ENCODE results near the gene ZNF599. TPM values are rescaled to one million over a fixed set of nuclear protein-coding genes. Genes with fewer than 3 reads are reported as not detected.
"Not testable (repeated sequence)": the region's sequence is repeated elsewhere in the genome, so short reads cannot be mapped to it uniquely, and the experiment has no call there.

Gene ZNF599
- 1 to 10 TPM; 4.1 to 4.9 TPM for total RNA-seq

DNA sequence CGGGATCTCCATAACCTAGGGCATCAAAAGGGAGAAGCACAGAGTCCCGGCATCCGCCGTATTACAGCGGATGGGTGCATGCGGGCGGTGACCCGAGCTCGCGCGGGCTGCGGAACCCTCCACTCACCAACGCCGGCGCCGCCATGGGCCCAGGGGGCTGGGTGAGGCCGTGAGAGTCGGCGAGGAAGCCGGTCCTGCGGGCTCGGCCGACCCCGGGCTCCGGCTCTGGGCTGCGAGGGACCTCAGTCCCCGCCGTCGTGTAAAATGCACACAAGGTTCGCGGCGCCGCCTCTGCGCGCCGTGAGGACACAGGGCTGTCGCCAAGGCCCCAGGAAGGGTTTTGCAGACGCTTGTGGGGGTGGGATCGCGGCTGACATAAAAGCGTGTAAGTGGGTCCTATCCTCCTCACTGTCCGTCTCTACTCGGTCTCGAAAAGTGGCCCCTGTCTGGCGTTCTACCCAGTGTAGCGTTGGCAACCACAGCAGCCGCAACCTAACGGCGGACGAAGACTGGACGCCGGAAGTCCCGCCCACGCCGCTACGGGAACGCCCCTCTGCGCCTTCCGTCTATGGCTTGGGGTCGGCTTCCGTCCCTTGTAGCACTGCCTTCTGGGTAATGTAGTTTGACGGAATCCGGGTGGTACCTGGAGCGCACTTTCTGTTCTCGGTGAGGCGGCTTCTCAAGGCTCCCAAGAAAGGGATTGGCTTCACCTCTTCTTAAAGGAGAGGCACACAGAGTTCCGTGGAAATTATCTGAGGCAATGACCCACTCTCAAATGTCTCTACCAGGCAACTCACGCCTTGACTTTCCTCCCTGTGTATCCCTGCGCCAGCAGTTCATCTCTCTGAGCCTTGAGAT, at the start of gene ZNF599:
Gene ZNF599, minus strand, starts transcription at position 519 of the 858 bp plus-strand sequence. Its CDS starts 374 bp downstream, at position 145.
- peaks cover 28% of the 10 kb centered on the region for H3K36me3 Mint-ChIP-seq (ENCODE audit: low read depth)
- no peaks in the 10 kb centered on the region for H3K27me3 Mint-ChIP-seq
- peaks cover 16% of the 10 kb centered on the region for H3K4me1 Mint-ChIP-seq
- peak within 1 kb of the TSS; percentile 75 for H3K27ac Mint-ChIP-seq
- POLR2A ChIA-PET, result interaction anchor here (0.8 kb wide), 1 partner anchor 40 kb away, joined by 3 read pairs; no protein-coding TSS in a partner anchor
- H3K4me3 Mint-ChIP-seq, result peak within 1 kb of the TSS; percentile 86
- peaks cover 27% of the 10 kb centered on the region for H3K9me3 Mint-ChIP-seq
- peak; percentile 91 for DNase-seq
- CTCF ChIA-PET, result no interaction called here

DNA sequence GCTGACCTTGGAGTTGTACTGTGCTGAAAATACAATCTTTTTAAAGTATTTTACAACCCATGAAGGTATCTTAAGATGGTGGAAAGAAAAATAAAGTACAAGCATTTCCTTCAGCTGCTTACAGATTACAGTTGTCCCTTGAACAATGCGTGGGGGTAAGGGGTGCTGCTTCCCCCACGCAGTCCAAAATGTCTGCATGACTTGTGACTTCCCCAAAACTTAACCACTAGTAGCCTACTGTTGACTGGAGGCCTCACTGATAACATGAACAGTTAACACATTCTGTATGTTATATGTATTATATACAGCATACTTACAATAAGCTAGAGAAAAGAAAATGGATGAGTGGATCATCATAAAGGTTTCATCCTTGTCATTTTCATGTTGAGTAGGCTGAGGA, 45.3 kb upstream of the ZNF599 start:
- Mint-ChIP-seq H3K27ac (no peak overlapping the region), H3K27me3 (no peaks in the 10 kb centered on the region), H3K4me3 (no peak overlapping the region), H3K4me1 (no peaks in the 10 kb centered on the region), H3K9me3 (peaks cover 3% of the 10 kb centered on the region), H3K36me3 (ENCODE audit: low read depth) (no peaks in the 10 kb centered on the region)
- ChIA-PET POLR2A (no interaction called here), CTCF (no interaction called here)
- DNase-seq, result no peak

DNA sequence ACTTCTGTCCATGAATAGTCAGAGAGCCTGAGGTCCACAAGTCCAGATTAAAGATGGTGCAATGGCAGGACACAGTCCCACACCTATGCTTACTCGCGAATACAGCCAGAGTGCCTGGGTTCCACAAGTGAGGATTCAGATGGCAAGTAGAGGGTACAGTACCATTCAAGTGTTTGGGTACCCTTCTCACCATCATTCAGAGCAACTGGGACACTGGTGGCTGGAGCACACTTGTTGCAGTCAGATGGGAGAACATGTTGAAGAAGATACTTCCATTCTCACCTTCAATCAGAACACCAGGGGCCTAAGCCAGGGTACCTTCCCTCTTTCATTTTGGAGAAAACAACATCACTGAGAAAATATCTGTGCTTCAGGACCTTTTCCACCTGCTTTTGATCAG, 43.7 kb upstream of the ZNF599 start:
- Mint-ChIP-seq H3K27ac (no peak overlapping the region), H3K4me1 (no peaks in the 10 kb centered on the region), H3K27me3 (no peaks in the 10 kb centered on the region), H3K36me3 (ENCODE audit: low read depth) (no peaks in the 10 kb centered on the region), H3K9me3 (peaks cover 4% of the 10 kb centered on the region), H3K4me3 (no peak overlapping the region)
- DNase-seq, result no peak
- POLR2A ChIA-PET, result no interaction called here
- CTCF ChIA-PET, result no interaction called here

DNA sequence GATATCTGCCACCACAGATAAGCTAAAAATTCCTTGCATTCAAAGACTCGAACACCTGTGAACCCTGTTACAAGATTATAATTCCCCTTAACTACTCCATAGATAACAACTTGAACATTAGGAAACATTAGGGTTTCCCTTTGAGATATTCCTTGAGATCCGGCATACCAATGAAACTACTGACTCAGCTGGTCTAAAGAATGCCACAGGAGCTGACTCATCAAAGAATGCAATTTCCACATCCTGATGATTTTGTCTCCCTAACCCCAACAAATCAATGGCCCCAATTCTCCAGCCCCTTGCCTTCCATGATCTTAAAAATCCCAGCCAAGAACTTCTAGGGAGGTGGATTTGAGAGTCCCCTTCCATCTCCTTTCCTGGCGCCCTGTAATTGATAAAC, 35.6 kb upstream of the ZNF599 start:
- Mint-ChIP-seq H3K9me3 (peaks cover 27% of the 10 kb centered on the region), H3K27me3 (no peaks in the 10 kb centered on the region), H3K4me1 (no peaks in the 10 kb centered on the region), H3K27ac (no peak overlapping the region), H3K36me3 (ENCODE audit: low read depth) (no peaks in the 10 kb centered on the region), H3K4me3 (no peak overlapping the region)
- CTCF ChIA-PET, result no interaction called here
- no peak for DNase-seq
- POLR2A ChIA-PET, result no interaction called here

DNA sequence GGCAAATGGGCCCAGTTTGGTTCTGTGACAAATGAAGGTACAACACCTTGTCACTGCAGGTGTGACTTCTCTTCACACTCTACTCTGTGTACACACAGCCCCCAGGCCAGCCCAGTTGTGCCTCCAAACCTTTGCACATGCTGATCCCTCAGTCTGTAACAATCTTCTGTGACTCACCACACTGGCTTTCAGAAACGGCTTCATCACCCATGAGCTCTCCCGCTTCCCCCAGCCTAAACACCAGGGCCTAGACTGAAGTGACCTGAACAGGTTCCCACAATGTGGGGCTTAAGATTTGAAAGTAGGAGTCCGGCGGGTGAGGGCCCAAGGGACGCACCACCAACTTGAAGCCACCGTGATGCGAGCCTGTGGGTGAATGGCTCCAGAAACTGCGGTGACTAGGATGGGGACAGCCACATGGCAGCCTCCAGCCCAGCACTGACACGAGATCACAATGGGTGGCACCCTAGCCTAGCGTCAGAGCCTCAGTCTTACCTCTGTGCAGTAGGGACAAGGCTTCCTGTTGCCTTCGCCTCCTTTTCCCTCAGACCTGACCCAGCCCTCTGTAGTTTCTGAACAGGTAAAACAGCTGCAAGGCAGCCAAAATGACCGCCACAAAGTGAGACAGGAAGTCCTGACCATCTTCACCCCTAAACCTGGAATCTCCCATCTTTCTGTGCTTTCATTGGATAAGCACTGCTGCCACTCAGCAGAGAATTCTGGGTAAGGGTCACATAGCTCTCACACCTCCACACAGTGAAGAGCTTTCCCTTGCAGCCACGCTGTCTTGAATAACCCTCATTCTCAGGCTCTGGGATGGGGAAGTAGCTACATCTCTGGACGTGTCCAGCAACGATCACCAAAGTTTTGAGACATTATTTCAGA, 34.2 kb upstream of the ZNF599 start:
- Mint-ChIP-seq H3K36me3 (ENCODE audit: low read depth) (no peaks in the 10 kb centered on the region), H3K4me3 (no peak overlapping the region), H3K4me1 (no peaks in the 10 kb centered on the region), H3K27me3 (no peaks in the 10 kb centered on the region), H3K27ac (no peak overlapping the region), H3K9me3 (peaks cover 29% of the 10 kb centered on the region)
- no peak for DNase-seq
- CTCF ChIA-PET, result no interaction called here
- POLR2A ChIA-PET, result interaction anchor here (0.8 kb wide), 1 partner anchor 153 kb away, joined by 3 read pairs; no protein-coding TSS in a partner anchor

DNA sequence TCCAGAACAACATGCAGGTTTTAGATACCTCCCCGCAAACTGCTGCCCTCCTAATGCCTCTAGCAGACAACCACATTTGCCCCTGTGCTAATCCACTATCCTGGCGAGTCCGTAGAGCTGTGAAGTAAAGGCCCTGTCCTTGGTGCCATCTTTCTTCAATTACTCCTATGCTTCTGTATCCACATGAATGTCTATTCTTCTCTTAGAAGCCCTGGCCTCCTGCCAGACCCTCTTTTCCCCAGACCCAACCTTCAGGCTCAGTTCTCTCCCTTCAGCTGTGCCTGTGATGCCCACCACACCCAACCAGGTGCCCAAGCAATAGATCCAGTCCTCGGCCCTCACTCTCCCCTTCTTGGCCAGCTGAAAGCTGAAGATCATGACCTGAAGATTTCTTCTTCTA, 31.1 kb upstream of the ZNF599 start:
- Mint-ChIP-seq H3K4me3 (no peak overlapping the region), H3K27me3 (no peaks in the 10 kb centered on the region), H3K4me1 (no peaks in the 10 kb centered on the region), H3K9me3 (peaks cover 30% of the 10 kb centered on the region), H3K27ac (no peak overlapping the region), H3K36me3 (ENCODE audit: low read depth) (no peaks in the 10 kb centered on the region)
- ChIA-PET POLR2A (no interaction called here), CTCF (no interaction called here)
- no peak for DNase-seq

DNA sequence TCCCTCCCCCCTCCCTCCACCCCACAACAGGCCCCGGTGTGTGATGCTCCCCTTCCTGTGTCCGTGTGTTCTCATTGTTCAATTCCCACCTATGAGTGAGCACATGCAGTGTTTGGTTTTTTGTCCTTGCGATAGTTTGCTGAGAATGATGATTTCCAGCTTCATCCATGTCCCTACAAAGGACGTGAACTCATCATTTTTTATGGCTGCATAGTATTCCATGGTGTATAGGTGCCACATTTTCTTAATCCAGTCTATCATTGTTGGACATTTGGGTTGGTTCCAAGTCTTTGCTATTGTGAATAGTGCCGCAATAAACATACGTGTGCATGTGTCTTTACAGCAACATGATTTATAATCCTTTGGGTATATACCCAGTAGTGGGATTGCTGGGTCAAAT, 23.9 kb upstream of the ZNF599 start:
- H3K4me1 Mint-ChIP-seq; POLR2A ChIA-PET; H3K36me3 Mint-ChIP-seq (ENCODE audit: low read depth); DNase-seq; H3K27ac Mint-ChIP-seq; H3K27me3 Mint-ChIP-seq; CTCF ChIA-PET; H3K4me3 Mint-ChIP-seq: not testable (repeated sequence)
- H3K9me3 Mint-ChIP-seq, result peaks cover 23% of the 10 kb centered on the region

DNA sequence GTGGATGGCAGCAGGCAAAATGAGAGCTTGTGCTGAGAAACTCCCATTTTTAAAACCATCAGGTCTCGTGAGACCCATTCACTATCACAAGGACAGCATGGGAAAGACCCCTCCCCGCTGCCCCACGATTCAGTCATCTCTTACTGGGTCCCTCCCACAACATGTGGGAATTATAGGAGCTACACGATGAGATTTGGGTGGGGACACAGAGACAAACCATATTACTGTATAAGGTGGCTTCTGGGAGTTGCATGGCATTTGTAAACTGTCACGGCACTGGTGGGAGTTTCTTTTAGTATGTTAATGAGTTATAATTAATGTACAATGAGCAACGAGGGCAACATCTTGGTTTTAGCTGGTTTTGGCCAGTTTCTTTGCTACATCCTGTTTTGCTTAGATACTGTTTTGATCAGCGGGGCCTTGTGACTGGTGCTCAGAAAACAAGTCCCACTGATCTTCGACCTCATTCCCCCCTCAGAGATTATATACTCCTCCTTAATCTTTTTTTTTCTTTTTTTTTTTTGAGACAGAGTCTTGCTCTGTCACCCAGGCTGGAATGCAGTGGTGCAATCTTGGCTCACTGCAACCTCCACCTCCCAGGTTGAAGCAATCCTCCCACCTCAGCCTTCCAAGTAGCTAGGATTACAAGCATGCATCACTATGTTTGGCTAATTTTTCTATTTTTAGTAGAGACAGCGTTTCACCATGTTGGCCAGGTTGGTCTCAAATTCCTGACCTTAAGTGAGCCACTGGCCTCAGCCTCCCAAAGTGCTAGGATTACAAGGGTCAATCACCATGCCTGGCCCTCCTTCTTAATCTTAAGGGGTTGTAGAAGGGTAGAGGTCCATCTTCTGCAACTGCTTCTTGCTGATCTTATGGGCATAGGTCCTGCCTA, 21.3 kb upstream of the ZNF599 start:
- Mint-ChIP-seq H3K4me3 (no peak overlapping the region), H3K27ac (no peak overlapping the region), H3K9me3 (peaks cover 17% of the 10 kb centered on the region), H3K27me3 (no peaks in the 10 kb centered on the region), H3K4me1 (no peaks in the 10 kb centered on the region), H3K36me3 (ENCODE audit: low read depth) (no peaks in the 10 kb centered on the region)
- ChIA-PET CTCF (no interaction called here), POLR2A (no interaction called here)
- DNase-seq, result no peak

DNA sequence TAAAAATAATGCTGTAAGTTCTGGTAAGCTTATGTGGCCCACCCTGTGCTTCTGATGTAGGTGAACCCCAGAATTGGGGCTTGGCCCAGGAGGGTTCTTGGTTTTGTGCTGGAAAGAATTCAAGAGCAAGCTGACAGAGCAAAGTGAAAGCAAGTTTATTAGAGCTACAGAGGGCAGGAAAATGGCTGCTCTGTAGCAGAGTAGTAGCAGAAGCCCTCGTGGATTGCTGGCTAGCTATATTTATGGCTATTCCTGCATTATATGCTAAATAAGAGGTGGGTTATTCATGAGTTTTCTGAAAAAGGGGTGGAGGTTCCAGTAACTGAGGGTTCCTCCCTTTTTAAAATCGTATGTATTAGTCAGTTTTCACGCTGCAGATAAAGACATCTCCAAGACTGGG, 20.6 kb upstream of the ZNF599 start:
- Mint-ChIP-seq H3K36me3 (ENCODE audit: low read depth) (no peaks in the 10 kb centered on the region), H3K4me3 (no peak overlapping the region), H3K27me3 (no peaks in the 10 kb centered on the region), H3K4me1 (no peaks in the 10 kb centered on the region), H3K27ac (no peak overlapping the region), H3K9me3 (peaks cover 20% of the 10 kb centered on the region)
- no peak for DNase-seq
- POLR2A ChIA-PET, result no interaction called here
- CTCF ChIA-PET, result no interaction called here

DNA sequence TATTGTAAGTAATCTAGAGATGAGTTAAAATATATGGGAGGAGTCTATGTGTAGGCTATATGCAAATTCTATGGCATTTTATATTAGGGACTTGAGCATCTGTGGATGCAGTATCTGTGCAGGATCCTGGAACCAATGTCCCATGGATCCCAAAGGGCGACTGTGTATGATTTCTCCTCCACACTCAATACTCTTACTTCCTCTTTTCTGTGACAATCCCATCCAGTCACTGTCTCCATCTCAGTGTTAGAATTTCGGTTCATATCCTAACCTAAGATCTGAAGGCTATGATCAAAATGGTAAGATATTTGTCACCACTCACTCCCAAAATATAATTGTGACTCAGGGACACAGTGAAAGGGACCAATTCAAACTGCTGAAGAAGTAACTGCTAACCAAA, 15.1 kb upstream of the ZNF599 start:
- no peak overlapping the region for H3K4me3 Mint-ChIP-seq
- H3K4me1 Mint-ChIP-seq, result no peaks in the 10 kb centered on the region
- ChIA-PET POLR2A (no interaction called here), CTCF (no interaction called here)
- H3K9me3 Mint-ChIP-seq, result peaks cover 18% of the 10 kb centered on the region
- DNase-seq, result no peak
- H3K27ac Mint-ChIP-seq, result no peak overlapping the region
- H3K27me3 Mint-ChIP-seq, result no peaks in the 10 kb centered on the region
- no peaks in the 10 kb centered on the region for H3K36me3 Mint-ChIP-seq (ENCODE audit: low read depth)

DNA sequence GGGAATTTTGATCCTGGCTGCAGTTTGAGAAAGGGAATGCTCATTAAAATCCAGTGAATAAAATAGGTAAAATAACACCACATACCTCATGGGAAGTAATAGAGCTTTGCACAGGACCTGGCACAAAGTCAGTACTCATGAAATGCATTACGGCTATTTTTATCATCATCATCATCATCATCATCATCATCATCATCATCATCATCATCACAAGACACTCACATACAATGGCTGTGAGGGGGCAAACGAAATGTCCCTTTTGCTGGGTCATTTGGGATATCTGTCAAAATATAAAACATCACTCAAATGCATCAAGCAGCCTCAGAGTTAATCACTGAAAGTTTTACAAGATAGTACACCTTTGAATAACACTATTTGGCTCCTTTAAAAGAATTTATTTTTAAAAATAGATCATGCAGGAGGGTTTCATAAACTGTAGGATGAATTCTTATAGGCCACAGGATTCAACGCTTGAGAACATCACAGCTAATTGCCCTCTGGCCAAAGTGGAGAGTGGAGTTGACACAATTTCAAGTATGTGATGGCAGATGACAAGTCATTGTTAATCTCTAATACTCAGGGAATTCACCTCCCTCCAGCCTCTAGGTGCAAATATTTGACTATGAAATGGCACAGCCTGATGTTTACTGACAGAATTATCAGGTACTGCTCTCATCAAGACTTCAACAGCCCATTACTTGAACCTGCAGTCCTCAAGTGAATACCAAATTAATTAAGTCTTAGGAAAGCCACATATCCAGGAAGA, 14.2 kb upstream of the ZNF599 start:
- no peak for DNase-seq
- Mint-ChIP-seq H3K36me3 (ENCODE audit: low read depth) (no peaks in the 10 kb centered on the region), H3K27me3 (no peaks in the 10 kb centered on the region), H3K9me3 (peaks cover 13% of the 10 kb centered on the region), H3K4me1 (no peaks in the 10 kb centered on the region), H3K4me3 (no peak overlapping the region), H3K27ac (no peak overlapping the region)
- ChIA-PET POLR2A (no interaction called here), CTCF (no interaction called here)

DNA sequence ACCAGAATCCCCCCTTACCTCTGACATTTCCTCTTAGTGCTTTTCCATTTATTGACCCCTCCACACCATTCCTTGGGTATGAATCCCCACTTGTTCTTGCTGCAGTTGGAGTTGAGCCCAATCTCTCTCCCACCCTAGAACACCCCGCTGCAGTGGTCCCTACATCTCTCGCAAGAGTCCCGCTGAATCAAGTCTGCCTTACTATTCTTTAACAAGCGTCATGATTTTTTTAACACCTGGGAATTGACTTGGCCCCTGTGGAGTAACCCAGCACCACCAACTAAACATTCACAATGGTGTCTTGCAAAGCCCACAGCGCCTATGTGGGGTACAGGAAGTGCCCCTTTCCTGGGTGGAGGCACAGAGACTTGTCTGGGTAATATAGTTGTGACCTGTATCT, 13.2 kb upstream of the ZNF599 start:
- Mint-ChIP-seq H3K4me3 (no peak overlapping the region), H3K9me3 (peaks cover 12% of the 10 kb centered on the region), H3K4me1 (no peaks in the 10 kb centered on the region), H3K27ac (no peak overlapping the region), H3K27me3 (no peaks in the 10 kb centered on the region), H3K36me3 (ENCODE audit: low read depth) (no peaks in the 10 kb centered on the region)
- POLR2A ChIA-PET, result no interaction called here
- DNase-seq, result no peak
- CTCF ChIA-PET, result no interaction called here
